Heart right ventricle (tissue), 16 donors: ENCODE data around the gene RXRA. TPM values are rescaled to one million over a fixed set of nuclear protein-coding genes. Genes with fewer than 3 reads are reported as not detected.

ENCODE experiments used
- ATAC-seq, 8 donors: fragments of 200-7000 bp; cut with Tn5 transposase; one replicate each; pipeline ENCODE4 v1.9.1; 2020; ENCODE audit warnings: mild to moderate bottlenecking in 8 of 8, moderate library complexity in 8 of 8, moderate number of reproducible peaks in 1 of 8
- DNase-seq, 2 donors: peaks; one replicate each; pipeline ENCODE4 v3.0.0-alpha.2; 2020
- H3K27ac ChIP-seq, 10 donors: fragments of 200-600 bp; sonication (generic) in 2 of 10; one replicate each; pipeline versions ENCODE4 v1.5.0 to v1.8.0; 2020 to 2022; ENCODE audit warnings: mild to moderate bottlenecking in 3 of 10
- H3K27me3 ChIP-seq, 7 donors: fragments of 200-600 bp; one replicate each; pipeline ENCODE4 v1.8.0; 2021 to 2022; ENCODE audit warnings: mild to moderate bottlenecking in 2 of 7
- H3K36me3 ChIP-seq, 9 donors: fragments of 200-600 bp; sonication (generic) in 1 of 9; one replicate each; pipeline versions ENCODE4 v1.5.0 to v1.8.0; 2020 to 2022; ENCODE audit warnings: mild to moderate bottlenecking in 2 of 9
- H3K4me1 ChIP-seq, 9 donors: fragments of 200-600 bp; sonication (generic) in 1 of 9; one replicate each; pipeline versions ENCODE4 v1.5.0 to v1.8.0; 2020 to 2022; ENCODE audit warnings: mild to moderate bottlenecking in 4 of 9
- H3K4me3 ChIP-seq, 10 donors: fragments of 200-600 bp; sonication (generic) in 2 of 10; one replicate each; pipeline versions ENCODE4 v1.5.0 to v1.8.0; 2020 to 2022; ENCODE audit warnings: mild to moderate bottlenecking in 7 of 10, moderate library complexity in 2 of 10
- H3K9me3 ChIP-seq, 11 donors: fragments of 200-600 bp in 10 of 11; sonication (generic) in 2 of 11; one replicate each; pipeline versions ENCODE4 v1.5.0 to v1.8.0; 2013 to 2022; ENCODE audit warnings: mild to moderate bottlenecking in 2 of 11, control low read depth in 1 of 11, moderate library complexity in 1 of 11
- CTCF ChIP-seq, 9 donors: fragments of 200-600 bp; sonication (generic) in 2 of 9; IDR thresholded peaks; one replicate each; pipeline versions ENCODE4 v1.5.0 to v1.8.0; 2021 to 2022; ENCODE audit warnings: antibody characterized with exemption in 9 of 9, mild to moderate bottlenecking in 5 of 9, moderate library complexity in 1 of 9
- WGBS, 2 donors: extraction: QIAGEN DNeasy Blood & Tissue Kit; methylation state at CpG; one replicate each; pipeline ENCODE4 v1.1.7; 2013; ENCODE audit warnings: inconsistent platforms in 1 of 2; 5-methylcytosine and 5-hydroxymethylcytosine counted together
- intact Hi-C, 10 donors: fragments of 100-400 bp; cut with DNase I; formaldehyde crosslinking; loops; one replicate each; pipeline versions ENCODE4 v1.11.1 to v1.14.2; 2022
- polyA plus RNA-seq, 2 donors: library from polyadenylated mRNA; stranded (reverse); fragments of 200-250 nt; gene quantifications; one replicate each; pipeline ENCODE4 v1.2.3, GENCODE V29; 2013
- total RNA-seq, 10 donors: library from RNA; stranded (reverse); fragmentation: NEBNext Ultra II Directional in 3 of 10; extraction: Animal tissue kit (Norgen Biotek cat#: 25700) in 3 of 10; gene quantifications; one replicate each; pipeline versions ENCODE4 v1.2.1 to v1.2.4, GENCODE V29; 2021 to 2023
- donor health status: Arrhythmogenic right ventricular cardiomyopathy.
- donor health status: ischemic (EF 13 %, LVEDD 7.1; RV severe dilation, severe dysfunction).
- donor health status: healthy with polysubstance abuse.
- donor health status: DM: no; HTN: yes; CAD: no.
- donor health status: DM: no; HTN: no; CAD: no.
- donor health status: ischemic (EF 25% LVEDD 6.9; RV normal size, moderate dysfunction).
- donor health status: ischemic (EF 25% LVEDD 5.7; RV mildly dilated, moderate dysfunction).
- donor health status: healthy.
- donor health status: DM: yes; HTN: yes; CAD: no.
- donor health status: Ischemic cardiomyopathy.
- donor health status: ischemic (EF 35%, LVEDD 5.7; RV mildly dilated, moderate dysfunction).
- donor health status: nonischemic (EF 11% LVEDD 7.7; RV severe dilation, severe dysfunction).
- donor health status: DM: yes; HTN: yes; CAD: no.
- donor health status: PGD.
- donor health status: ischemic (EF 29% LVEDD 5.4; RV normal size, mild dysfunction).
- donor health status: nonischemic (EF 23%, LVEDD 6.1; RV moderate dilation, normal function).

RXRA gene
- total and polyA plus RNA-seq, 12 donors = 22.6 to 92.3 (median 42.0) TPM

DNA sequence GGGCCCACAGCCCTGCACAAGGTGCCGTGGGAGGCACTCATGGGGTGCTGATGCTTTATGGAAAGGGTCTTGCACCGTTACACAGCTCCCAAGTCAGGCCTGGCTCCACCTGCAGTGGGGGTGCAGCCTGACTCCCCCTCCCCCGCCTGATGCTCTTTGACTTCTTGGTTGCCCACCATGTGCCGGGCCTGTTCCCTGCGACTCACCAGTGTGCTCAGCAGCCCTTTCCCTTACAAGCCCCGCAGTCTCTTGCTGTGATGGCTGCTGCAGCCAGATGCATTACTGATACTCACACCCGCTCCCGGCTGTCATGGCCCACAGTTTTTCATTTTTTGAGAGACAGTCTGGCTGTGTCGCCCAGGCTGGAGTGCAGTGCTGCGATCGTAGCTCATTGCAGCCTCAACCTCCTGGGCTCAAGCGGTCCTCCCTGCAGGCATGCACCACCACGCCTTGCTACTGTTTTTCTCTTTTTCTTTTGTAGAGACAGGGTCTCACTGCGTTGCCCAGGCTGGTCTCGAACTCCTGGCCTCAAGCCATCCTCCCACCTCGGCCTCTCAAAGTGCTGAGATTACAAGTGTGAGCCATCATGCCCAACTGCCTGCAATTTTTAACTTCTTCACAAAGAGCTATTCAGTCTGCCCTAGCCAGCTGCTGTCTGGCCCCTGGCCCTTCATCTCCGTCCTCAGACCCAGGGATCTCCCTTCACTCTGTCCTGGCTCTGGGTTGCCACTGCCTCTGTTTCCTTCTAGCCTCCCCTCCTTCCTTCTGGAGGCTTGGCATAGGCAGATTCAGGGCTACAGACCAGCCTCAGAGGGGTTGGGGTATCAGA lies 109.5 kb downstream of the RXRA start:
- DNase-seq (no peak), ATAC-seq (peak in 2 of 8 donors; percentile 0)
- 55% methylated on average over 17 of the region's 17 CpGs for WGBS, 2 donors
- Histone ChIP-seq H3K4me3 (peak overlapping the region in 1 of 10 donors; percentile 23), H3K27me3 (no peaks in the 10 kb centered on the region), H3K9me3 (no peaks in the 10 kb centered on the region), H3K27ac (peak overlapping the region; percentile 65 to 90 (median 82)), H3K4me1 (peaks cover 42 to 96% (median 86%) of the 10 kb centered on the region in 9 donors), H3K36me3 (peaks cover 0 to 58% (median 21%) of the 10 kb centered on the region in 9 donors)
- TF ChIP-seq CTCF (IDR thresholded peaks at IDR 0.05) = no peak
- intact Hi-C loops = loop anchor here in 7 of 10 donors (2.0 to 10.0 kb wide), 7 partner anchors 33 to 108 kb away; partner anchors contain the start of gene RXRA (in 3 of the 7)

GRCh38 chr9:134436379-134436762 lies 110.1 kb downstream of the RXRA start:
- Histone ChIP-seq H3K36me3 (peaks cover 0 to 54% (median 21%) of the 10 kb centered on the region in 9 donors), H3K27ac (peak overlapping the region in 2 of 10 donors; percentile 2 to 87), H3K27me3 (no peaks in the 10 kb centered on the region), H3K9me3 (no peaks in the 10 kb centered on the region), H3K4me3 (no peak overlapping the region), H3K4me1 (peaks cover 42 to 92% (median 83%) of the 10 kb centered on the region in 9 donors)
- WGBS, 2 donors = 82 to 84% methylated on average over 12 of the region's 12 CpGs
- DNase-seq (no peak), ATAC-seq (no peak)
- intact Hi-C loops = loop anchor here in 7 of 10 donors (5.0 to 10.0 kb wide), 6 partner anchors 34 to 109 kb away; partner anchors contain the start of gene RXRA (in 3 of the 7)
- TF ChIP-seq CTCF (IDR thresholded peaks at IDR 0.05) = no peak

DNA sequence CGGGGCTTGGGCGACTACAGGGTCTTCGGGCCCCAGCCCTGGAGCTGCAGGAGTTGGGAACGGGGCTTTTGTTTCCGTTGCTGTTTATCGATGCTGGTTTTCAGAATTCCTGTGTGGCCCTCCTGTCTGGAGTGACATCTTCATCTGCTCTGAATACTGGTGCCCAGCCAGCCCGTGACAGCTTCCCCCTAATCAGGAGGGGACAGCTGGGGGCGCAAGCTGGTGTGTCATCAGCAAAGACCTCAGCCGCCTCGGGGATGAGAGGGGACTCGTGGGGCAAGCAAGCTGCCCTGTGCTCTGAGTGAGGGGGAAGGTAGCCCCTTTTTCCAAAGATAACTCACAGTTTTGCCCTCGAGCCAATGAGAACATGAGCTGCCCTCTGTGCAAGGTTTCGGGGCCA lies 110.7 kb downstream of the RXRA start:
- no peak for TF ChIP-seq CTCF (IDR thresholded peaks at IDR 0.05)
- Histone ChIP-seq H3K27me3 (no peaks in the 10 kb centered on the region), H3K9me3 (no peaks in the 10 kb centered on the region), H3K4me3 (no peak overlapping the region), H3K4me1 (peaks cover 45 to 90% (median 81%) of the 10 kb centered on the region in 9 donors), H3K27ac (peak overlapping the region in 2 of 10 donors; percentile 2 to 20), H3K36me3 (peaks cover 0 to 49% (median 21%) of the 10 kb centered on the region in 9 donors)
- ATAC-seq (no peak), DNase-seq (no peak)
- intact Hi-C loops = loop anchor here in 7 of 10 donors (5.0 to 10.0 kb wide), 6 partner anchors 35 to 110 kb away; partner anchors contain the start of gene RXRA (in 3 of the 7)
- WGBS, 2 donors = 82 to 86% methylated on average over 13 of the region's 13 CpGs

- intact Hi-C loops = loop anchor here in 8 of 10 donors (2.0 to 10.0 kb wide), 7 partner anchors 35 to 111 kb away; partner anchors contain the start of gene RXRA (in 4 of the 8)
- H3K4me3 ChIP-seq = no peak overlapping the region
- H3K9me3 ChIP-seq = no peaks in the 10 kb centered on the region
- no peak for TF ChIP-seq CTCF (IDR thresholded peaks at IDR 0.05)
- H3K27me3 ChIP-seq = peaks cover 0 to 4% (median 0%) of the 10 kb centered on the region in 7 donors
- H3K4me1 ChIP-seq = peaks cover 45 to 90% (median 81%) of the 10 kb centered on the region in 9 donors
- WGBS, 2 donors = 64 to 81% methylated on average over 31 of the region's 31 CpGs
- no peak for DNase-seq
- H3K36me3 ChIP-seq = peaks cover 0 to 43% (median 21%) of the 10 kb centered on the region in 9 donors
- no peak for ATAC-seq
- H3K27ac ChIP-seq = peak overlapping the region in 2 of 10 donors; percentile 13 to 20
Measured at GRCh38 chr9:134437403-134438194, 111.3 kb downstream of the RXRA start.
